ENCODE data around the gene HSPB8.
"Not testable (repeated sequence)": the region's sequence is repeated elsewhere in the genome, so short reads cannot be mapped to it uniquely, and the experiment has no call there.

Gene HSPB8

GRCh38 chr12:119207063-119207560, 28.4 kb downstream of the HSPB8 start:
- no peak for DNase-seq

GRCh38 chr12:119208626-119209061, 29.9 kb downstream of the HSPB8 start:
- no peak for DNase-seq

- DNase-seq: no peak
Observed at GRCh38 chr12:119211884-119212283, 33.2 kb downstream of the HSPB8 start.

GRCh38 chr12:119216084-119216483, 37.4 kb downstream of the HSPB8 start:
- DNase-seq: no peak

- DNase-seq: not testable (repeated sequence)
Observed at GRCh38 chr12:119218875-119219274, 40.1 kb downstream of the HSPB8 start.

- DNase-seq: no peak
Observed at GRCh38 chr12:119222222-119222951, 43.7 kb downstream of the HSPB8 start.

- DNase-seq: no peak
Observed at GRCh38 chr12:119225454-119225853, 46.7 kb downstream of the HSPB8 start.

- DNase-seq: no peak
Observed at GRCh38 chr12:119227292-119227691, 48.6 kb downstream of the HSPB8 start.

GRCh38 chr12:119229205-119229604, 50.5 kb downstream of the HSPB8 start:
- DNase-seq: no peak

GRCh38 chr12:119229837-119230236, 51.1 kb downstream of the HSPB8 start:
- no peak for DNase-seq

- DNase-seq: no peak
Observed at GRCh38 chr12:119230807-119231206, 52.1 kb downstream of the HSPB8 start.

- no peak for DNase-seq
Observed at GRCh38 chr12:119231774-119232173, 53.0 kb downstream of the HSPB8 start.

GRCh38 chr12:119235197-119235751, 56.5 kb downstream of the HSPB8 start:
- DNase-seq: no peak

- DNase-seq: no peak
Observed at GRCh38 chr12:119236372-119236771, 57.6 kb downstream of the HSPB8 start.

- DNase-seq: no peak
Observed at GRCh38 chr12:119239040-119239439, 60.3 kb downstream of the HSPB8 start.

- no peak for DNase-seq
Observed at GRCh38 chr12:119241049-119241448, 62.3 kb downstream of the HSPB8 start.

GRCh38 chr12:119241580-119242169, 62.9 kb downstream of the HSPB8 start:
- DNase-seq: no peak
